T-cell (primary cell): Measurements from ENCODE around the gene MAU2. TPM values are rescaled to one million over a fixed set of nuclear protein-coding genes. Genes with fewer than 3 reads are reported as not detected.
A peak's percentile ranks its signal among the peaks of the same experiment; 100 is the strongest.

Experiments
- ATAC-seq, 4 experiments: fragments of 200-7000 bp in 3 of 4; fragments of 150-1000 bp in 1 of 4; cut with Tn5 transposase; replicated peaks in 1 of 4; 1 replicate in 3 of 4; 2 replicates in 1 of 4; pipeline ENCODE4 v1.10.0; 2021; ENCODE audit warnings: moderate library complexity in 3 of 4, mild to moderate bottlenecking in 2 of 4, moderate number of reproducible peaks in 1 of 4
- CTCF ChIA-PET, 2 donors: fragments of 300-600 bp; sonication (Branson Sonifier 250); formaldehyde crosslinking; loops; one replicate each; lab custom pipeline; 2022; ENCODE audit warnings: antibody characterized with exemption in 2 of 2; lab: Charles Lee
- POLR2A ChIA-PET, 2 donors: fragments of 300-600 bp; sonication (Branson Sonifier 250); formaldehyde crosslinking; loops; one replicate each; lab custom pipeline; 2022; ENCODE audit warnings: antibody characterized with exemption in 2 of 2; lab: Charles Lee
- DNase-seq, 35 experiments: peaks; one replicate each; pipeline versions ENCODE4 v3.0.0 to v3.0.0-alpha.2; 2013 to 2023
- H3K27ac ChIP-seq: one replicate; pipeline ENCODE4 v1.5.1; 2013; ENCODE audit warnings: low read length
- H3K27me3 ChIP-seq, 2 experiments: replicated peaks in 1 of 2; 1 replicate in 1 of 2; 2 replicates in 1 of 2; pipeline versions ENCODE4 v1.6.1 to v1.7.0; 2013; ENCODE audit warnings: low read length in 1 of 2, mixed read lengths in 1 of 2; ENCODE audit not compliant: control insufficient read depth in 2 of 2, insufficient read depth in 2 of 2; ENCODE audit errors: extremely low read depth in 1 of 2
- H3K36me3 ChIP-seq, 2 donors: 1 replicate in 1 of 2; 2 replicates in 1 of 2; pipeline versions ENCODE4 v1.6.1 to v1.7.0; 2013; ENCODE audit warnings: low read length in 1 of 2; ENCODE audit not compliant: control insufficient read depth in 2 of 2, insufficient read depth in 1 of 2; ENCODE audit errors: extremely low read depth in 1 of 2
- H3K4me1 ChIP-seq, 2 experiments: 1 replicate in 1 of 2; 2 replicates in 1 of 2; pipeline versions ENCODE4 v1.6.1 to v1.7.0; 2013; ENCODE audit warnings: low read length in 2 of 2, mixed read lengths in 1 of 2; ENCODE audit not compliant: insufficient read depth in 2 of 2, control insufficient read depth in 1 of 2; ENCODE audit errors: extremely low read depth in 1 of 2
- H3K4me3 ChIP-seq, 2 donors: 1 replicate in 1 of 2; 2 replicates in 1 of 2; pipeline versions ENCODE4 v1.5.1 to v1.7.0; 2013; ENCODE audit warnings: mild to moderate bottlenecking in 2 of 2, low read length in 1 of 2, moderate library complexity in 1 of 2; ENCODE audit not compliant: control insufficient read depth in 1 of 2; ENCODE audit errors: extremely low read depth in 1 of 2
- H3K9me3 ChIP-seq: 2 replicates; pipeline ENCODE4 v1.7.0; 2013
- H3K27ac Mint-ChIP-seq, 2 donors: one replicate each; pipeline ENCODE4 v1.8.0; 2020 to 2021; ENCODE audit warnings: mild to moderate bottlenecking in 2 of 2, mixed read lengths in 2 of 2
- H3K27me3 Mint-ChIP-seq, 2 donors: one replicate each; pipeline ENCODE4 v1.8.0; 2021 to 2022; ENCODE audit warnings: mixed read lengths in 2 of 2
- H3K36me3 Mint-ChIP-seq: one replicate; pipeline ENCODE4 v1.8.0; 2021; ENCODE audit warnings: mixed read lengths
- H3K4me1 Mint-ChIP-seq, 3 donors: one replicate each; pipeline ENCODE4 v1.8.0; 2020 to 2022; ENCODE audit warnings: mixed read lengths in 3 of 3, mild to moderate bottlenecking in 1 of 3
- H3K4me3 Mint-ChIP-seq, 3 donors: one replicate each; pipeline ENCODE4 v1.8.0; 2020 to 2022; ENCODE audit warnings: mild to moderate bottlenecking in 3 of 3, mixed read lengths in 3 of 3, moderate library complexity in 3 of 3
- H3K9me3 Mint-ChIP-seq, 3 donors: one replicate each; pipeline ENCODE4 v1.8.0; 2020 to 2022; ENCODE audit warnings: mixed read lengths in 3 of 3
- WGBS: methylation state at CpG from one replicate; pipeline ENCODE4 v1.1.5; 2013; ENCODE audit warnings: missing lambda C conversion rate; ENCODE audit not compliant: insufficient coverage; 5-methylcytosine and 5-hydroxymethylcytosine counted together
- total RNA-seq, 35 experiments: library from RNA in 6 of 35; stranded (reverse) in 6 of 35; fragments of 120-200 nt in 1 of 35; gene quantifications; one replicate each; pipeline versions ENCODE4 v1.2.1 to v1.2.4 and lab custom pipeline; 2013 to 2026

MAU2 gene
- total RNA-seq, 5 donors from 2014 or later (not counting 1 experiment from before 2014, with no cell fraction given), result 143 to 159 (median 150) TPM

GRCh38 chr19:19334063-19334988 lies 13.7 kb downstream of the MAU2 start:
- Histone ChIP-seq H3K9me3 (no peaks in the 10 kb centered on the region), H3K4me3 (no peak overlapping the region), H3K36me3 (peaks cover 41 to 70% of the 10 kb centered on the region in 2 donors), H3K27me3 (no peaks in the 10 kb centered on the region), H3K4me1 (peaks cover 0 to 5% of the 10 kb centered on the region in 2 experiments), H3K27ac (no peak overlapping the region)
- DNase-seq (no peak), ATAC-seq (no peak)
- Mint-ChIP-seq H3K4me1 (peaks cover 1 to 15% (median 10%) of the 10 kb centered on the region in 3 donors), H3K27me3 (no peaks in the 10 kb centered on the region), H3K36me3 (peaks cover 27% of the 10 kb centered on the region), H3K27ac (no peak overlapping the region), H3K4me3 (no peak overlapping the region), H3K9me3 (no peaks in the 10 kb centered on the region)
- 96% methylated on average over 17 of the region's 22 CpGs for WGBS
- ChIA-PET CTCF (no interaction called here), POLR2A (no interaction called here)

- peaks cover 39 to 69% of the 10 kb centered on the region in 2 donors for H3K36me3 ChIP-seq
- no peaks in the 10 kb centered on the region for H3K27me3 ChIP-seq
- peaks cover 0 to 4% of the 10 kb centered on the region in 2 experiments for H3K4me1 ChIP-seq
- ChIA-PET POLR2A (no interaction called here), CTCF (no interaction called here)
- Mint-ChIP-seq H3K27ac (no peak overlapping the region), H3K36me3 (peaks cover 26% of the 10 kb centered on the region), H3K4me3 (no peak overlapping the region), H3K27me3 (no peaks in the 10 kb centered on the region), H3K4me1 (peaks cover 0 to 13% (median 8%) of the 10 kb centered on the region in 3 donors), H3K9me3 (no peaks in the 10 kb centered on the region)
- 93% methylated on average over 3 of the region's 3 CpGs for WGBS
- H3K4me3 ChIP-seq, result no peak overlapping the region
- ATAC-seq (no peak), DNase-seq (no peak)
- no peaks in the 10 kb centered on the region for H3K9me3 ChIP-seq
- no peak overlapping the region for H3K27ac ChIP-seq
These were observed 14.3 kb downstream of the MAU2 start for GRCh38 chr19:19334989-19335344.

GRCh38 chr19:19335408-19336158 lies 15.0 kb downstream of the MAU2 start:
- Histone ChIP-seq H3K9me3 (no peaks in the 10 kb centered on the region), H3K27ac (no peak overlapping the region), H3K4me1 (peaks cover 0 to 4% of the 10 kb centered on the region in 2 experiments), H3K27me3 (no peaks in the 10 kb centered on the region), H3K36me3 (peaks cover 39 to 64% of the 10 kb centered on the region in 2 donors), H3K4me3 (no peak overlapping the region)
- DNase-seq (no peak), ATAC-seq (no peak)
- ChIA-PET POLR2A (no interaction called here), CTCF (no interaction called here)
- Mint-ChIP-seq H3K36me3 (peaks cover 26% of the 10 kb centered on the region), H3K27ac (peak overlapping the region in 1 of 2 donors; percentile 12), H3K9me3 (no peaks in the 10 kb centered on the region), H3K4me1 (peaks cover 0 to 13% (median 8%) of the 10 kb centered on the region in 3 donors), H3K27me3 (no peaks in the 10 kb centered on the region), H3K4me3 (no peak overlapping the region)
- 91% methylated on average over 13 of the region's 16 CpGs for WGBS

- ChIA-PET CTCF (no interaction called here), POLR2A (no interaction called here)
- Histone ChIP-seq H3K36me3 (peaks cover 36 to 66% of the 10 kb centered on the region in 2 donors), H3K9me3 (no peaks in the 10 kb centered on the region), H3K4me3 (no peak overlapping the region), H3K27me3 (no peaks in the 10 kb centered on the region), H3K4me1 (peaks cover 0 to 4% of the 10 kb centered on the region in 2 experiments), H3K27ac (no peak overlapping the region)
- Mint-ChIP-seq H3K4me3 (no peak overlapping the region), H3K4me1 (peaks cover 0 to 11% (median 7%) of the 10 kb centered on the region in 3 donors), H3K27me3 (no peaks in the 10 kb centered on the region), H3K27ac (no peak overlapping the region), H3K36me3 (peaks cover 27% of the 10 kb centered on the region), H3K9me3 (no peaks in the 10 kb centered on the region)
- no peak for ATAC-seq
- DNase-seq, result no peak
- 20% methylated on average over 1 of the region's 3 CpGs for WGBS
These were observed 16.0 kb downstream of the MAU2 start for GRCh38 chr19:19336597-19336996.

GRCh38 chr19:19337120-19337519 lies 16.5 kb downstream of the MAU2 start:
- ChIA-PET POLR2A (no interaction called here), CTCF (no interaction called here)
- H3K36me3 Mint-ChIP-seq, result peaks cover 24% of the 10 kb centered on the region
- H3K4me1 Mint-ChIP-seq, result peaks cover 0 to 8% (median 4%) of the 10 kb centered on the region in 3 donors
- Histone ChIP-seq H3K36me3 (peaks cover 38 to 67% of the 10 kb centered on the region in 2 donors), H3K4me3 (no peak overlapping the region), H3K27me3 (no peaks in the 10 kb centered on the region), H3K4me1 (peaks cover 0 to 4% of the 10 kb centered on the region in 2 experiments), H3K27ac (no peak overlapping the region), H3K9me3 (no peaks in the 10 kb centered on the region)
- H3K27me3 Mint-ChIP-seq, result no peaks in the 10 kb centered on the region
- DNase-seq, result no peak
- no peaks in the 10 kb centered on the region for H3K9me3 Mint-ChIP-seq
- no peak overlapping the region for H3K4me3 Mint-ChIP-seq
- H3K27ac Mint-ChIP-seq, result no peak overlapping the region
- ATAC-seq, result no peak
- 98% methylated on average over 7 of the region's 17 CpGs for whole genome bisulfite sequencing

- no peak for DNase-seq
- no peaks in the 10 kb centered on the region for H3K9me3 ChIP-seq
- H3K36me3 ChIP-seq, result peaks cover 36 to 70% of the 10 kb centered on the region in 2 donors
- CTCF ChIA-PET, result no interaction called here
- peaks cover 24% of the 10 kb centered on the region for H3K36me3 Mint-ChIP-seq
- 100% methylated on average over 7 of the region's 7 CpGs for WGBS
- peaks cover 0 to 8% (median 4%) of the 10 kb centered on the region in 3 donors for H3K4me1 Mint-ChIP-seq
- H3K4me1 ChIP-seq, result peaks cover 0 to 4% of the 10 kb centered on the region in 2 experiments
- H3K9me3 Mint-ChIP-seq, result no peaks in the 10 kb centered on the region
- H3K27me3 Mint-ChIP-seq, result no peaks in the 10 kb centered on the region
- no peak overlapping the region for H3K4me3 Mint-ChIP-seq
- H3K27ac ChIP-seq, result no peak overlapping the region
- no peak overlapping the region for H3K27ac Mint-ChIP-seq
- POLR2A ChIA-PET, result no interaction called here
- no peak overlapping the region for H3K4me3 ChIP-seq
- H3K27me3 ChIP-seq, result no peaks in the 10 kb centered on the region
- no peak for ATAC-seq
These were observed 17.5 kb downstream of the MAU2 start for GRCh38 chr19:19338082-19338481.
